Brain microvascular endothelial cell (primary cell): ENCODE measurements around the gene PEX14.

Experiments
- DNase-seq: peaks from one replicate; pipeline ENCODE4 v3.0.0-alpha.2; 2020
- H3K27ac ChIP-seq: fragments of 250-450 bp; sonication (Bioruptor Pico); 2 replicates; pipeline ENCODE4 v1.5.1; 2020; ENCODE audit warnings: mild to moderate bottlenecking, moderate library complexity
- H3K27me3 ChIP-seq: fragments of 250-450 bp; sonication (Bioruptor Pico); replicated peaks from 2 replicates; pipeline ENCODE4 v1.5.1; 2020; ENCODE audit warnings: mild to moderate bottlenecking
- H3K36me3 ChIP-seq: fragments of 250-450 bp; sonication (Bioruptor Pico); replicated peaks from 2 replicates; pipeline ENCODE4 v1.5.1; 2020; ENCODE audit warnings: mild to moderate bottlenecking
- H3K4me3 ChIP-seq: 2 replicates; pipeline ENCODE4 v1.5.1; 2011; ENCODE audit warnings: low read depth, mild to moderate bottlenecking, control low read depth, low read length, moderate library complexity
- CTCF ChIP-seq: IDR thresholded peaks from 2 replicates; pipeline ENCODE4 v1.5.1; 2011; ENCODE audit warnings: low read depth, mild to moderate bottlenecking, moderate library complexity, low read length, control low read depth, inconsistent platforms; ENCODE audit errors: missing control alignments
- in situ Hi-C: cut with HindIII; loops from 2 replicates; pipeline ENCODE4 v1.10.0; 2017; ENCODE audit warnings: low sequenced_read_pairs, low pct_ligation_motif_present

Gene PEX14

DNA sequence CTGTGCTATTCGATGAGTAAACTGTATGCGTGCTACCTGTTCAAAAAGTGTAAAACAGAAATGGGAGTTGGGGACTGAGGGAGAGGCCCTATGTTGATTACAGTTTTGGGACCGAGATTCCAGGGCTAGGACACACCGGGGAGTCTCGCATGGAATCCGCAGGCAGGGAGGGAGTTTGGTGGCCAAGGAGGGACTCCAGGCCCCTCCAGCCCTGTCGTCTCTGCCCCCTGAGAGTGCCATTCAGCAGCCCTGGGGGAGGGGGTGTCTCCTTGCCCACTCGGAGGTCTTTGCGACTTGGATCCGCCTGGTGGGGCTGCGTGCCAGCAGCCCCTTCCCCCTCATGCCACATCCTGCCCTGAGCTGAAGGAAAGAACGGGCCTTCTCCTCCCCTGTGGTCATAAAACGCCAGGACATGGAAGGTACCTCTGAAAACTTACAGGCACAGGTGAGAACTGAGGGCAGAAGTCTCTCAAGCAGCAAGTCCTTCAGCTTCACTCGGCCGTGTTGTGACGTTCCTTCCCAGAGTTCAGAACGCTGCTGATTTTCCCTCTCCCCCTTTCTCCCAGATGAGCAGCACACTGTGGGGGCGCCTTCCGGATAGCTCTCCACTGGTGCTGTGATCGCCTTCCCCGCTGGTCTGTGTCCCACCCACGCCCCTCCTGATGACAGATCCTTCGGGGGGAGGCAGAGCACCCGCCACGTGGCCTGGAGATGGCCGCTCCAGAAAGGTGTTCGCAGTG, 141.4 kb downstream of the PEX14 start:
- Histone ChIP-seq H3K36me3 (no peaks in the 10 kb centered on the region), H3K27ac (no peak overlapping the region), H3K4me3 (no peak overlapping the region), H3K27me3 (no peaks in the 10 kb centered on the region)
- no peak for TF ChIP-seq CTCF
- DNase-seq: no peak
- in situ Hi-C loops: no loop called here

DNA sequence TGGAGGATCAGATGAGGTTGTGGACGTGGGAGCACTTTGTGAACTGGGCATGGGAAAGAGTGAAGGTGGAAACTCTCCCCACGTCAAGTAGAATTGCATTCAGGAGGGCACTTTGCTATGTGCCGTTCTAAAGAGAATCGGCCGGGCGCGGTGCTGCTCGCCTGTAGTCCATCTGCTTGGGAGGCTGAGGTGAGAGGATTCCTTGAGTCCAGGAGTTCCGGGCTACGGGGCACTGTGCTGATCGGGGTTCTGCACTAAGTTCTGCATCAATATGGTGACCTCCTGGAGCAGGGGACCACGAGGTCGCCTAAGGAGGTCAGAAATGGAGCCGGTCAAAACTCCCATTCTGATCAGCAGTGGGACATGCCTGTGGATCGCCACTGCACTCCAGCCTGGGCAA, 141.9 kb downstream of the PEX14 start:
- Histone ChIP-seq H3K27me3 (no peaks in the 10 kb centered on the region), H3K36me3 (no peaks in the 10 kb centered on the region), H3K4me3 (no peak overlapping the region), H3K27ac (no peak overlapping the region)
- no peak for DNase-seq
- no peak for TF ChIP-seq CTCF
- in situ Hi-C loops: no loop called here

- no peak for DNase-seq
- in situ Hi-C loops: no loop called here
- Histone ChIP-seq H3K4me3 (no peak overlapping the region), H3K27ac (no peak overlapping the region), H3K27me3 (no peaks in the 10 kb centered on the region), H3K36me3 (no peaks in the 10 kb centered on the region)
- TF ChIP-seq CTCF: no peak
Observed at GRCh38 chr1:10617318-10617717, 142.6 kb downstream of the PEX14 start.

- Histone ChIP-seq H3K4me3 (no peak overlapping the region), H3K27me3 (no peaks in the 10 kb centered on the region), H3K27ac (no peak overlapping the region), H3K36me3 (no peaks in the 10 kb centered on the region)
- in situ Hi-C loops: no loop called here
- TF ChIP-seq CTCF: no peak
- DNase-seq: no peak
Observed at GRCh38 chr1:10617931-10618885, 143.5 kb downstream of the PEX14 start.

- no peaks in the 10 kb centered on the region for H3K27me3 ChIP-seq
- H3K4me3 ChIP-seq: no peak overlapping the region
- H3K36me3 ChIP-seq: no peaks in the 10 kb centered on the region
- no peak for TF ChIP-seq CTCF
- no peak overlapping the region for H3K27ac ChIP-seq
- in situ Hi-C loops: no loop called here
- no peak for DNase-seq
Observed at GRCh38 chr1:10620776-10621175, 146.0 kb downstream of the PEX14 start.
